Choroid plexus epithelial cell (primary cell): Measurements from ENCODE around the gene NR3C1.

Experiments
- DNase-seq: peaks from one replicate; pipeline ENCODE4 v3.0.0-alpha.2; 2010; ENCODE audit warnings: low read depth
- H3K4me3 ChIP-seq: 2 replicates; pipeline ENCODE4 v1.5.1; 2011; ENCODE audit warnings: low read depth, mild to moderate bottlenecking, control low read depth, low read length, moderate library complexity
- CTCF ChIP-seq: conservative IDR thresholded peaks from 2 replicates; pipeline ENCODE4 v1.5.1; 2011; ENCODE audit warnings: low read depth, mild to moderate bottlenecking, control low read depth, inconsistent platforms, low read length, moderate library complexity

The NR3C1 gene

GRCh38 chr5:143364061-143364460 is 39.4 kb downstream of the NR3C1 start:
- DNase-seq, result no peak
- TF ChIP-seq CTCF, result no peak
- H3K4me3 ChIP-seq, result no peak overlapping the region

- DNase-seq, result no peak
- no peak overlapping the region for H3K4me3 ChIP-seq
- TF ChIP-seq CTCF, result no peak
Measured at GRCh38 chr5:143362664-143363227, 40.7 kb downstream of the NR3C1 start.

GRCh38 chr5:143361438-143361837 is 42.0 kb downstream of the NR3C1 start:
- no peak overlapping the region for H3K4me3 ChIP-seq
- TF ChIP-seq CTCF, result no peak
- peak; percentile 72 for DNase-seq

GRCh38 chr5:143360755-143361154 is 42.7 kb downstream of the NR3C1 start:
- H3K4me3 ChIP-seq, result no peak overlapping the region
- no peak for TF ChIP-seq CTCF
- no peak for DNase-seq

GRCh38 chr5:143359869-143360268 is 43.6 kb downstream of the NR3C1 start:
- no peak overlapping the region for H3K4me3 ChIP-seq
- no peak for TF ChIP-seq CTCF
- DNase-seq, result no peak

- H3K4me3 ChIP-seq, result no peak overlapping the region
- no peak for DNase-seq
- no peak for TF ChIP-seq CTCF
Measured at GRCh38 chr5:143356855-143357583, 46.5 kb downstream of the NR3C1 start.

- peak; percentile 98 for DNase-seq
- TF ChIP-seq CTCF, result no peak
- H3K4me3 ChIP-seq, result no peak overlapping the region
Measured at GRCh38 chr5:143355710-143356109, 47.8 kb downstream of the NR3C1 start.
